ENCODE results near the gene ATP4A. TPM values are rescaled to one million over a fixed set of nuclear protein-coding genes. Genes with fewer than 3 reads are reported as not detected.

ATP4A gene
- total and polyA plus RNA-seq, 2 donors (not counting 1 experiment from before 2014, with no cell fraction given): not detected

DNA sequence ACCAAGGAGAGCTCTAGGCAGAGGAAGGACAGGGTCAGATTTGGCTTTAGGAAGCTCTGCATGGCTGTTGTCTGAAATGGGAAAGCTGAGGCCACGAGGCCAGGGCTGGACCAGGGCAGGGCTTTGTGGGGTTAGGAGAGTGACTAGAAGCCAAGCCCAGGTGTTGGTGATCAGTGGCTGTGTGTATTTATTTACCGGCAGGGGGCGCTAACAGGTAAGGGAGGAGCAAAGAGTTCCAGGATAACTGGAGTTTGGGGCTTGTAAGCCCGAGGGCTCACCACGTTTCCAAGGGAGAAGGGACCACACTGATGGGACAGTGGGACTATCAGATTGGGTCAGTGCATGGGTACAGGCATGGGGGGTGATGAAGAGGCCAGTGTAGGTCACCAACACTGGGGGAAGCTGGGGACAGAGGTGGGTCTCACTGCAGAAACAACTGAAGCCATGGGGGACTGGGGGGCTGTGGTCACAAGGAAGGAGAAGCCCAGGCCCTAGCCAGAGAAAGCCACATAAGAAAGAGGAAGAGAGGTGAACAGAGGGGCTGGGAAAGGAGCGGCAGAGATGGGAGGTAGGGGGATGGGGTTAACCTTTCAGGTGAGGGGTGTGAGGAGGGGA, 14.2 kb downstream of the ATP4A start:
- H3K4me1 Mint-ChIP-seq: peaks cover 28% of the 10 kb centered on the region
- Histone ChIP-seq H3K4me1 (ENCODE audit: control insufficient read depth in 2 of 2, insufficient read depth in 2 of 2, low read length in 2 of 2) (peaks cover 16 to 25% of the 10 kb centered on the region in 2 donors), H3K27me3 (replicated peaks in 1 of 4; ENCODE audit: control extremely low read depth in 1 of 4, control insufficient read depth in 3 of 4, insufficient read depth in 4 of 4, low read length in 3 of 4) (no peaks in the 10 kb centered on the region), H2AFZ (ENCODE audit: insufficient read depth, low read depth, low read length, poor library complexity, severe bottlenecking) (no peak overlapping the region), H4K20me1 (ENCODE audit: control insufficient read depth, insufficient read depth, low read length, poor library complexity, severe bottlenecking) (no peaks in the 10 kb centered on the region), H3K9me3 (ENCODE audit: control extremely low read depth in 1 of 3, control insufficient read depth in 2 of 3, insufficient read depth in 1 of 3, low read length in 2 of 3) (no peaks in the 10 kb centered on the region), H3K36me3 (replicated peaks in 1 of 2; ENCODE audit: control extremely low read depth in 1 of 2, control insufficient read depth in 1 of 2, extremely low read depth in 1 of 2, insufficient read depth in 2 of 2, low read length in 1 of 2) (peaks cover 0 to 11% of the 10 kb centered on the region in 2 experiments), H3K4me3 (ENCODE audit: control extremely low read depth in 1 of 5, extremely low read depth in 1 of 5, insufficient read depth in 1 of 5, low read depth in 2 of 5, low read length in 4 of 5) (no peak overlapping the region), H3K27ac (ENCODE audit: low read length in 2 of 2) (no peak overlapping the region), H3K79me2 (ENCODE audit: control insufficient read depth, insufficient read depth, low read length) (peaks cover 28% of the 10 kb centered on the region), H3K9ac (ENCODE audit: low read length) (no peak overlapping the region), H3K4me2 (replicated peaks; ENCODE audit: low read depth, low read length, poor library complexity, severe bottlenecking) (no peak overlapping the region)
- ChIA-PET POLR2A (no interaction called here), CTCF (interaction anchor here (0.7 to 2.0 kb wide), 16 partner anchors 9 to 202 kb away, joined by 3 to 10 read pairs (median 3); partner anchors contain the start of gene FFAR1)
- DNase-seq (peak; percentile 82), ATAC-seq (ENCODE audit: low read depth) (no peak)
- intact Hi-C loops (cut with micrococcal nuclease): loop anchor here (1.0 to 5.0 kb wide), 2 partner anchors 153 to 168 kb away; partner anchors contain the start of gene ZBTB32
- peak overlapping the region; percentile 49 for H3K4me3 Mint-ChIP-seq
- H3K9me3 Mint-ChIP-seq (ENCODE audit: insufficient read depth): no peaks in the 10 kb centered on the region
- TF ChIP-seq EZH2 (IDR thresholded peaks at IDR 0.05; ENCODE audit: borderline replicate concordance, insufficient read depth, low read depth, low read length, poor library complexity, severe bottlenecking): no peak
- TF ChIP-seq, protein P1, sequence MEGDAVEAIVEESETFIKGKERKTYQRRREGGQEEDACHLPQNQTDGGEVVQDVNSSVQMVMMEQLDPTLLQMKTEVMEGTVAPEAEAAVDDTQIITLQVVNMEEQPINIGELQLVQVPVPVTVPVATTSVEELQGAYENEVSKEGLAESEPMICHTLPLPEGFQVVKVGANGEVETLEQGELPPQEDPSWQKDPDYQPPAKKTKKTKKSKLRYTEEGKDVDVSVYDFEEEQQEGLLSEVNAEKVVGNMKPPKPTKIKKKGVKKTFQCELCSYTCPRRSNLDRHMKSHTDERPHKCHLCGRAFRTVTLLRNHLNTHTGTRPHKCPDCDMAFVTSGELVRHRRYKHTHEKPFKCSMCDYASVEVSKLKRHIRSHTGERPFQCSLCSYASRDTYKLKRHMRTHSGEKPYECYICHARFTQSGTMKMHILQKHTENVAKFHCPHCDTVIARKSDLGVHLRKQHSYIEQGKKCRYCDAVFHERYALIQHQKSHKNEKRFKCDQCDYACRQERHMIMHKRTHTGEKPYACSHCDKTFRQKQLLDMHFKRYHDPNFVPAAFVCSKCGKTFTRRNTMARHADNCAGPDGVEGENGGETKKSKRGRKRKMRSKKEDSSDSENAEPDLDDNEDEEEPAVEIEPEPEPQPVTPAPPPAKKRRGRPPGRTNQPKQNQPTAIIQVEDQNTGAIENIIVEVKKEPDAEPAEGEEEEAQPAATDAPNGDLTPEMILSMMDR (IDR thresholded peaks at IDR 0.05): peak; percentile 76
- no peak overlapping the region for H3K27ac Mint-ChIP-seq
- 32% methylated on average over 6 of the region's 6 CpGs for WGBS (ENCODE audit: insufficient coverage)
- H3K27me3 Mint-ChIP-seq: peaks cover 3% of the 10 kb centered on the region

DNA sequence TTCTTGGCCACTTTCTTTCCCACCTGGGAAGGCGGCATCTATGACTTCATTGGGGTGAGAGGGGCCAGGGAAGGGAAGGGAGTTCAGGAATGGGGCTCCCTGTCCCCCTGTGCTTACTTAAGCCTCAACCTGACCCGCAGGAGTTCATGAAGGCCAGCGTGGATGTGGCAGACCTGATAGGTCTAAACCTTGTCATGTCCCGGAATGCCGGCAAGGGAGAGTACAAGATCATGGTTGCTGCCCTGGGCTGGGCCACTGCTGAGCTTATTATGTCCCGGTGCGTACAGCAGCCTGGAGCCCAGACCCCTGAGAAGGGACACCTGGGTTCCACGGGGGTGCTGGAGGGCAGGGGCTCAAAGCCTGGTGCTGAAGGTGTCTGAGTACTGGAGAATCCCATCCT, 16.9 kb downstream of the ATP4A start:
- H3K4me3 ChIP-seq (ENCODE audit: control extremely low read depth in 1 of 5, extremely low read depth in 1 of 5, insufficient read depth in 1 of 5, low read depth in 2 of 5, low read length in 4 of 5): peak overlapping the region in 3 of 5 experiments; percentile 82 to 86 (median 86)
- TF ChIP-seq, protein P1 (IDR thresholded peaks at IDR 0.05): no peak
- no peak for TF ChIP-seq EZH2 (IDR thresholded peaks at IDR 0.05; ENCODE audit: borderline replicate concordance, insufficient read depth, low read depth, low read length, poor library complexity, severe bottlenecking)
- H3K27me3 ChIP-seq (replicated peaks in 1 of 4; ENCODE audit: control extremely low read depth in 1 of 4, control insufficient read depth in 3 of 4, insufficient read depth in 4 of 4, low read length in 3 of 4): no peaks in the 10 kb centered on the region
- no peak overlapping the region for H3K27ac ChIP-seq (ENCODE audit: low read length in 2 of 2)
- H3K4me2 ChIP-seq (replicated peaks; ENCODE audit: low read depth, low read length, poor library complexity, severe bottlenecking): peak overlapping the region; percentile 98
- 87% methylated on average over 8 of the region's 8 CpGs for WGBS (ENCODE audit: insufficient coverage)
- H3K9me3 ChIP-seq (ENCODE audit: control extremely low read depth in 1 of 3, control insufficient read depth in 2 of 3, insufficient read depth in 1 of 3, low read length in 2 of 3): no peaks in the 10 kb centered on the region
- ATAC-seq (ENCODE audit: low read depth): no peak
- peak overlapping the region; percentile 91 for H3K4me3 Mint-ChIP-seq
- H3K9ac ChIP-seq (ENCODE audit: low read length): peak overlapping the region; percentile 87
- intact Hi-C loops (cut with micrococcal nuclease): loop anchor here (5.0 kb wide), 1 partner anchor 156 kb away; the partner anchor contains the start of gene ZBTB32
- no peak overlapping the region for H2AFZ ChIP-seq (ENCODE audit: insufficient read depth, low read depth, low read length, poor library complexity, severe bottlenecking)
- peak overlapping the region; percentile 84 for H3K27ac Mint-ChIP-seq
- peaks cover 0 to 11% of the 10 kb centered on the region in 2 experiments for H3K36me3 ChIP-seq (replicated peaks in 1 of 2; ENCODE audit: control extremely low read depth in 1 of 2, control insufficient read depth in 1 of 2, extremely low read depth in 1 of 2, insufficient read depth in 2 of 2, low read length in 1 of 2)
- ChIA-PET CTCF (interaction anchor here (1.6 kb wide), 1 partner anchor 11 kb away, joined by 4 read pairs; no protein-coding TSS in a partner anchor), POLR2A (no interaction called here)
- DNase-seq: no peak
- H3K79me2 ChIP-seq (ENCODE audit: control insufficient read depth, insufficient read depth, low read length): peaks cover 28% of the 10 kb centered on the region
- peaks cover 16 to 28% of the 10 kb centered on the region in 2 donors for H3K4me1 ChIP-seq (ENCODE audit: control insufficient read depth in 2 of 2, insufficient read depth in 2 of 2, low read length in 2 of 2)
- no peaks in the 10 kb centered on the region for H3K9me3 Mint-ChIP-seq (ENCODE audit: insufficient read depth)
- H4K20me1 ChIP-seq (ENCODE audit: control insufficient read depth, insufficient read depth, low read length, poor library complexity, severe bottlenecking): no peaks in the 10 kb centered on the region
- H3K27me3 Mint-ChIP-seq: no peaks in the 10 kb centered on the region
- H3K4me1 Mint-ChIP-seq: peaks cover 30% of the 10 kb centered on the region

Measured in B cell (primary cell).